ENCODE results near the gene CACNB2. TPM values are rescaled to one million over a fixed set of nuclear protein-coding genes. Genes with fewer than 3 reads are reported as not detected.
A peak's percentile ranks its signal among the peaks of the same experiment; 100 is the strongest.

The CACNB2 gene
- total RNA-seq, 1 donor from 2014 or later: 3.5 TPM

- H3K36me3 Mint-ChIP-seq: no peaks in the 10 kb centered on the region
- H4K20me1 ChIP-seq (ENCODE audit: low read depth): no peaks in the 10 kb centered on the region
- no peak for TF ChIP-seq EZH2phosphoT487 (IDR thresholded peaks at IDR 0.05)
- TF ChIP-seq CTCF (IDR thresholded peaks at IDR 0.05): peak; percentile 57
- no peak for TF ChIP-seq EZH2 (IDR thresholded peaks at IDR 0.05)
- H3K4me2 ChIP-seq: no peak overlapping the region
- H3K27ac Mint-ChIP-seq: no peak overlapping the region
- H3F3A ChIP-seq (ENCODE audit: low read depth): peaks cover 33% of the 10 kb centered on the region
- peaks cover 15% of the 10 kb centered on the region for H3K4me1 ChIP-seq
- H3K36me3 ChIP-seq: no peaks in the 10 kb centered on the region
- no peak overlapping the region for H3K4me3 ChIP-seq
- no peaks in the 10 kb centered on the region for H3K79me2 ChIP-seq (ENCODE audit: low read depth)
- H2AFZ ChIP-seq (replicated peaks): no peak overlapping the region
- H3K9me3 ChIP-seq (ENCODE audit: low read depth): no peaks in the 10 kb centered on the region
- peak; percentile 42 for DNase-seq (ENCODE audit: low spot score)
- H3K27me3 ChIP-seq: no peaks in the 10 kb centered on the region
- peaks cover 23% of the 10 kb centered on the region for H3K4me1 Mint-ChIP-seq
- peaks cover 6% of the 10 kb centered on the region for H3K27me3 Mint-ChIP-seq (ENCODE audit: insufficient read depth, low read depth)
- peaks cover 2% of the 10 kb centered on the region for H3K9me3 Mint-ChIP-seq
- H3K27ac ChIP-seq: no peak overlapping the region
- H3K9ac ChIP-seq: no peak overlapping the region
- peak overlapping the region; percentile 14 for H3K4me3 Mint-ChIP-seq
Observed at GRCh38 chr10:18233775-18234174, 93.6 kb downstream of the CACNB2 start.

GRCh38 chr10:18235477-18235876, 95.3 kb downstream of the CACNB2 start:
- no peaks in the 10 kb centered on the region for H3K9me3 ChIP-seq (ENCODE audit: low read depth)
- no peak overlapping the region for H3K4me2 ChIP-seq
- Mint-ChIP-seq H3K27me3 (ENCODE audit: insufficient read depth, low read depth) (peaks cover 6% of the 10 kb centered on the region), H3K9me3 (peaks cover 2% of the 10 kb centered on the region), H3K4me1 (peaks cover 23% of the 10 kb centered on the region), H3K36me3 (no peaks in the 10 kb centered on the region), H3K4me3 (no peak overlapping the region), H3K27ac (no peak overlapping the region)
- H4K20me1 ChIP-seq (ENCODE audit: low read depth): no peaks in the 10 kb centered on the region
- no peak for TF ChIP-seq EZH2 (IDR thresholded peaks at IDR 0.05)
- TF ChIP-seq EZH2phosphoT487 (IDR thresholded peaks at IDR 0.05): no peak
- TF ChIP-seq CTCF (IDR thresholded peaks at IDR 0.05): no peak
- H3K4me1 ChIP-seq: peaks cover 15% of the 10 kb centered on the region
- H3K4me3 ChIP-seq: no peak overlapping the region
- H3K9ac ChIP-seq: no peak overlapping the region
- no peaks in the 10 kb centered on the region for H3K79me2 ChIP-seq (ENCODE audit: low read depth)
- no peak for DNase-seq (ENCODE audit: low spot score)
- H3K27ac ChIP-seq: no peak overlapping the region
- no peaks in the 10 kb centered on the region for H3K36me3 ChIP-seq
- peaks cover 33% of the 10 kb centered on the region for H3F3A ChIP-seq (ENCODE audit: low read depth)
- H2AFZ ChIP-seq (replicated peaks): no peak overlapping the region
- no peaks in the 10 kb centered on the region for H3K27me3 ChIP-seq

GRCh38 chr10:18236756-18237155, 96.5 kb downstream of the CACNB2 start:
- H3K36me3 Mint-ChIP-seq: no peaks in the 10 kb centered on the region
- no peak overlapping the region for H3K4me3 Mint-ChIP-seq
- Histone ChIP-seq H3K4me3 (no peak overlapping the region), H3F3A (ENCODE audit: low read depth) (peaks cover 23% of the 10 kb centered on the region), H3K9me3 (ENCODE audit: low read depth) (no peaks in the 10 kb centered on the region), H2AFZ (replicated peaks) (no peak overlapping the region), H3K4me2 (no peak overlapping the region), H3K27ac (no peak overlapping the region), H3K27me3 (no peaks in the 10 kb centered on the region), H4K20me1 (ENCODE audit: low read depth) (no peaks in the 10 kb centered on the region), H3K36me3 (no peaks in the 10 kb centered on the region), H3K79me2 (ENCODE audit: low read depth) (no peaks in the 10 kb centered on the region), H3K9ac (no peak overlapping the region), H3K4me1 (peaks cover 14% of the 10 kb centered on the region)
- H3K4me1 Mint-ChIP-seq: peaks cover 19% of the 10 kb centered on the region
- H3K27me3 Mint-ChIP-seq (ENCODE audit: insufficient read depth, low read depth): peaks cover 6% of the 10 kb centered on the region
- no peak for TF ChIP-seq CTCF (IDR thresholded peaks at IDR 0.05)
- no peak for TF ChIP-seq EZH2 (IDR thresholded peaks at IDR 0.05)
- TF ChIP-seq EZH2phosphoT487 (IDR thresholded peaks at IDR 0.05): no peak
- H3K27ac Mint-ChIP-seq: no peak overlapping the region
- no peak for DNase-seq (ENCODE audit: low spot score)
- H3K9me3 Mint-ChIP-seq: peaks cover 2% of the 10 kb centered on the region

Measured in neural progenitor cell (in vitro differentiated cells).